8988T (cell line): Measurements from ENCODE around the gene ARIH1.

ENCODE experiments used
- DNase-seq: peaks from one replicate; pipeline ENCODE4 v3.0.0; 2011

Gene ARIH1

DNA sequence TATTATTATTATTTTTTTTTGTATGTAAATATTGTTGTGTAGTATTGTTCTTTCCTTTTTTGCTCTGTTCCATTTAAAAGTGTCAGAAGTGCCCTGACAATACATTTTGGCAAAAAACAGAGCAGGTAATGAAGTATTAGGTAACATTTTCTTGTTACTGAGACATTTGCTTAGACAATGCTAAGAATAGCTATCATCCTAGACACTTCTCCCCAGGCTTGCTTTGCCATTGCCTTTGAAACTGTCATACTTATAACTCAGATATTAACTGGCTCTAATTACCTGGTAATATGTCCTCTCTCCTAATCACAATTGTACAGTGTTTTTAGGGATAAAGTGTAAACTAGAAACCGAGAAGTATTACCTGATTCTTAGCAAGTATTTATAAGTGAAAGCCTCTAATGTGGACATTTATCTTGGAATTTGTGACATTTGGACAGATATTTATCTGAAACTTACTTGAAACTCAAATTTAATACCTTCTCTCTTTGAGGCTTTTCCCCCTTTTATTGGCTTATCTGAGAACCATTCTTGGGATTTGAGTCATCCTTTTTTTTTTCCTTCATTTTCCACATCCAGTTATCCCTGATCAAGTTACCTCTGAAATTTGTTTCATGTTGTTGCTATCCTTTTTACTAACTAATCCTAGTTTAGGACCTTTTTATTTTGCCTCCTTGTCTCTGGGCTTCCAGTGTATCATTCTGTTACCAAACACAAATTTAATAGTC is 13.1 kb downstream of the ARIH1 start:
- no peak for DNase-seq

DNA sequence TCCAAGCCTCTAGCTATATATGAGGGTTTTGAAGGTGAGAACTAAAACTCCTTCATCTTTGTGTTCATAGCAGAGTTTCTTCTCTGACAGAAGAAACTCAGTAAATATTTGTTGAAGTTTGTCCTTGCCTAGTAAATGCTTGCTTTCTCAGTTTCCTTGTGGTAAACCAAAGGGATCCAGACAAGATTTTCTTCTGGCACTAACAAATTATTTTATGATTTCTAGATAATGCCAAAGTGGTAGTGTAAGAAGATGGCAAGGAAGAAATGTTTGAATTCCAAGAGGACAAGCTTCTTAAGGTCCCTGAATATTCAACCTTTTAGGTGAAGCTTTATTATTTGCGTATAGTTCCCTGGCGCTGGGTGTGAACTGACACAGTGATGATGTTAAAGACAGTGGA is 14.4 kb downstream of the ARIH1 start:
- DNase-seq = no peak

DNA sequence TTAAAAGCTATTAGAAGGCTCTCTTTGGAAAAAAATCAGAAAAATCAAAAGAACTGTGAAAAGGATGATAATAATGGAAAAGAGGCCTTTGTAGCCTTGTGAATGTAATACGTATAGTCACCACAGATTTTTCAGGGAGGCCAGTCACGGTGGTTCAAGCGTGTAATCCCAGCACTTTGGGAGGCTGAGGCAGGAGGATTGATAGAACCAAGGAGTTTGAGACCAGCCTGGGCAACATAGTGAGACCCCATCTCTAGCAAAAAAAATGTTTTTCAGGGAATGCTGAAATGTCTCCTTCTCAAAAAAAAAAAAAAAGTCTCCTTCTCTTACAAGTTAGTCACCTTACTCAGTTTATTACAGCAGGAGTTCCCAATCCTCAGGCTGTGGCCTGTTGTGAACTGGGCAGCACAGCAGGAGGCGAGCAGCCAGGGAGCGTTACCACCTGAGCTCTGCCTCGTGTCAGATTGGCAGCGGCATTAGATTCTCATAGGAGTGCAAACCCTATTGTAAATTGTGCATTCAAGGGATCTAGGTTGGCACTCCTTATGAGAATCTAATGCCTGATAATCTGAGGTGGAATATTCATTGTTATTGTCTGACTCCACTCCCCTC is 15.9 kb downstream of the ARIH1 start:
- no peak for DNase-seq

DNA sequence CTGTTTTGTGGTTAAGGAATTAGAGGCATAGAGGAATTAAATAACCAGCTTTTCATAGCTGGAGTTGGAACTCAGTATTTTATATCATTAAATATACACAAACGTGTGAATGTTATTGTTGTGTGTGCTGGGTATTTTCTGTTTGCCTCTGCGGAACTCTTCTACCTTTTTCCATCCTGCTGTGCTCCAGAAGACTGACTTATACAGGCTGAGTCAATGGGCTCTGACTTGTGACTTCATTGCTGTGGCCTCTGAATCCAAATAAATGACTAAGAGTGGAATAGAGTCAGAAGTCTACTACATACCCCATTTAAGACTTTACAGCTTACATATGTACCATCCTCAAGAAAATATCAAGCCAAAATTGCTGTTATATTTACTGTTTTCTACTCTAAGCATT is 17.6 kb downstream of the ARIH1 start:
- no peak for DNase-seq

DNA sequence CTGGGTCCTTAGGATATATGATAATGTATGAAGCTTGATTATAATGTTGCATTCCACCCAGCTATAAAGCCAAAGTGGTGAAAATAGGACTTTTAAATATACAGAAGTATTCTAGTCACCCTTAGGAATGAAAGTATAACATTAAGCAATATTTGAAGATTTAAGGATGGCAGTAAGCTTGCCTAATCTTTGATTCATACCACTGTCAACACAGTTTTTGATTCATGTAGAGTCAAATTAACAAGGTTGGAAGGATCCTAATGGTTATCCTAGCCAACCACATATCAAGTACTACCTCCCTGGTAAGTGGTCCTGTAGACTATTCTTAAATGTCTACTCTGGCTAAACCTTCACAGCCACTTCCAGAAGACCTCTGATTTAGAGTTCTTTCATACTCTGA is 18.6 kb downstream of the ARIH1 start:
- DNase-seq = no peak

DNA sequence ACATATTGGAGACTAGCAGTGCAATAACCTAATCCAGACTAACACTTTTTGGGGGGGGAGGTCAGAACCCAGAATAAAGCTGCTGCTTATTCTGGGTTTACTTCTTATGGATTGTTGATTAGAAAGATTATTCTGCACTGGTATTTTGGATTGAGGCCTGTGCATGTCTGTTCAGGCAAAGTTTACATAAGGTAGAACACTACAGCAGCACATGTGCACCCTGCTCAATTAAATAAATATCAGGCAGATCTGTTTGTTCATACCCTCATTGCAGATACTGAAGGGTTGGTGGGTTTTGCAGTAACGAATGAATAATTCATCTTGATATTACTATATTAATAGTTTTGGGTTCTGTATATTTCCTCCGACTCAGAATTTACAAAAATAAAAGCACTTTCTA is 19.1 kb downstream of the ARIH1 start:
- DNase-seq = no peak

DNA sequence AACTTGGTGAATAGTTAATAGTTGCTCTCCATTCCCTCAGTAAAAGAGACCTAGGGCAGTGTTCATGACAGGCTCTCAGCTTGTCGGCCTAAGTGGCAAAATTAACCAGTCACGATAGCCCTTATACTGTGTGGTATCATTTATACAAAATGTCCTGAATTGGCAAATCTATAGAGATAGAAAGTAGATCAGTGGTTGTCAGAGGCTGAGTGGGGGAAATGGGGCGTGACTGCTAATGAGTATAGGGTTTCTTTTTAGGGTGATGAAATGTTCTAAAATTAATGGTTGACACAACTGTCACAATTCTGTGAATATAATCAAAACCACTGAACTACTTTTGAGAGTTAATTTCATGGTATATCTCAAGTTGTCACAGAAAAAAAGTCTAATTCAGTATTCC is 20.9 kb downstream of the ARIH1 start:
- no peak for DNase-seq

DNA sequence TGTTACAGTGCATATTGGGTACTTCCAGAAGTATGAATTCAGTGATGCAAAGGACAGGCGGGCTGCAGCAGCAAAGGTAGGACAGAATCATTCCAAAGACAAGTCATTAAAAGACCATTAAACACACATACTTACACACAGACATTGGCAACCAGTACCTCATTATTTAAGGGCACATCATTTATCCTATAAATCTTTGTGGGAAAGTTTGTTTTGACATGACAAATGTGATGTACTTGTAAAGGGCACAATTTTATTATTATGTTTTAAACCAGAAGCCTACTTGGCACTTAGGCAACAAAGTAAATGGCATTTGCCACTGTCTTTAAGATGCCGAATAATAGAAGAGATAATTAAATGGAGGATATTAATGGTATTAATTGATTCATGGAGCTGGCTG is 22.7 kb downstream of the ARIH1 start:
- no peak for DNase-seq

DNA sequence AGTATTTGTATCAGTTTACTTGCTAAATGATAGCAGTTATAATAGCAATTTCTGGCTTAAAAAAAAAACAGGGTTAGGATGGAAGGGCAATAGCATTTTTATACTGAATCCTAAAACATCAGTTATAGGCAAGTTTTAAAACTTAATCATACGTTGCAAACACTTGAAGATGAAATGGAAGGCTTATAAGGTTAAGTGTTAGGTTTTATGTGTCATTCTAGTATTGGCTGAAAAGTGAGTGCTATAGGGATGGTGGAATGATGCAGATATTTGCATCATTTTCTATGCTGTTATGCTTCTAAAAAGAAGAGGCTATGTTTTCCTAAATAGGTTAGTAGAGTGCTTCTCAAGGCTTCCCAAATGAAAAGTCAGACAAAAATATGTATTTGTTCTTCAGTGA is 23.3 kb downstream of the ARIH1 start:
- DNase-seq = no peak

DNA sequence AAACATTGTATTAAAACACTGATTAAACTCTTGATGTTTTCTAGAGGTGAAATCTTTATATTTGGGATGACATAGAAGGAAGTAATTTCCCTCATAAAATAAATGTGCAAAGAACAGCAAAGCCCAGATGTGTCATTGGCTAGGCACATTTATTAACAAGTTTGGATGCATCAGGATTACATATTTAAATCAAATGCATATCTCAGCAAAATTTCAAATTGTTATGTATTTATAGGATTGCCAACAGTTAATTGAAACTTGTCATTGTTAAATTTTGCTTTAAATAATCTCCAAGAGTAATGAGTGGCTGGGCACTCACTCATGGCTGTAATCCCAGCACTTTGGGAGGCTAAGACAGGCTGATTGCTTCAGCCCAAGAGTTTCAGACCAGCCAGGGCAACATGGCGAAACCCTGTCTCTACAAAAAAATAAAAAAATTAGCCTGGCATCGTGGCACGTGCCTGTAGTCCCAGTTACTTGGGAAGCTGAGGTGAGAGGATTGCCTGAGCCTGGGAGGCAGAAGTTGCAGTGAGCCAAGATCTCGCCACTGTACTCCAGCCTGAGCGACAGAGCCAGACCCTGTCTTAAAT is 28.2 kb downstream of the ARIH1 start:
- DNase-seq = no peak

DNA sequence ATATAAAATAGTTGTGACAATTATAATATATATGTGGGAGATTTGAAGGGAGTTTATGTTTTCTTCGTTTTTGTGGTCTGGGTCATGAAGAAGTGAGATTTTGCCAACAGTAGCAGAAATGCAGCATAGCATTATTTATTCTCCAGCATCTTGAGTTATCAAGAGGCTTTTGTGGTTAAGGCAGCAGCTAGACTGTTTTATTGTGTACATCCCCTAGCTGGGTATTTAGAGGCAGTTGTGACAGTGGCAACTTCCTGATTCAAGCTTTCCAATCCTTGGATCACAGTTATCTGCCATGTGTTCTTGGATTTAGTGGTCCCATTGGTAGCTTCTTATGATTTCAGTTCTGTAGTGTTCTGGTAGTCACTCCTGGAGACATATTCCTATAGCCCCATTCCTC is 29.0 kb downstream of the ARIH1 start:
- DNase-seq = no peak

DNA sequence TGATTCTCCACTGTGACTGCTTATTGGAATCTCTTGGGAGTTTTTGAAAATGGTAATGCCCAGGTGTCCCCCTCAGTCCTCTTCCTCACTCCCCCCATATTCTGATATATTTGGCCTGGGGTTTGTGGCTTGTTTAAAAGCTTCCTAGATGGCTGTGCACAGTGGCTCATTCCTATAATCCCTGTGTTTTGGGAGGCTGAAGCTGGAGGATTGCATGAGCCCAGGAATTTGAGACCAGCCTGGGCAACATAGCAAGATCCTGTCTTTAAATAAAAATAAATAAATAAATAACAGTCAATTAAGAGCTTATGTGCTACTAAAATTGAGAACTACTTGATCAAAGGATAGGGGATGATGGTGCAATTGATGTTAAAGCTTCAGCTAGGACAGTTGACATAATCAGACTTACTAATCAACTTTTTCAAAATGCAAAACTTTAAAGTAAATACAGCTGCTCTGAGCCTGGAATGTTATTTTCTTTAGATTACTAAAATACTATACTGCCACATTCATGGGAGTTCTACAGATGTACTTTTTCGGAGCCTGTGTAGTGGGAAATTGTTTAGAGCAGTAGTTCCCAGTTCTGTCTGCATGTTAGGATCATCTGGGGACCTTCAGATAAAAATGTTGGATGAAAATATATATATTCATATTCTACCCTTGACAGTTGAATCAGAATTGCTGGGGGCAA is 33.4 kb downstream of the ARIH1 start:
- DNase-seq = no peak

DNA sequence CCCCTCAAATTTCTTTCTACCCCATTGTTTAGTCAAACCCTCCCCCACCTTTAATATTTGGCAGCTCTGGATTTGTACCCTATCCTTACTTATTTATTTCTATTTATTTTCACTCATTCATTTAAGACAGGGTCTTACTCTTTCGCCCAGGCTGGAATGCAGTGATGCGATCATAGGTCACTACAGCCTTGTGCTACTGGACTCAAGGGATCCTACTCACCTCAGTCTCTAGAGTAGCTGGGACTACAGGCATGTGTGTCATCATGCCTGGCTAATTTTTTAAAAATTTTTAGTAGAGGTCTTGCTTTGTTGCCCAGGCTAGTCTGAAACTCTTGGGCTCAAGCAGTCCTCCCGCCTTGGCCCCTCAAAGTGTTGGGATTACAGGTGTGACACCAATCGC is 35.4 kb downstream of the ARIH1 start:
- DNase-seq = no peak

DNA sequence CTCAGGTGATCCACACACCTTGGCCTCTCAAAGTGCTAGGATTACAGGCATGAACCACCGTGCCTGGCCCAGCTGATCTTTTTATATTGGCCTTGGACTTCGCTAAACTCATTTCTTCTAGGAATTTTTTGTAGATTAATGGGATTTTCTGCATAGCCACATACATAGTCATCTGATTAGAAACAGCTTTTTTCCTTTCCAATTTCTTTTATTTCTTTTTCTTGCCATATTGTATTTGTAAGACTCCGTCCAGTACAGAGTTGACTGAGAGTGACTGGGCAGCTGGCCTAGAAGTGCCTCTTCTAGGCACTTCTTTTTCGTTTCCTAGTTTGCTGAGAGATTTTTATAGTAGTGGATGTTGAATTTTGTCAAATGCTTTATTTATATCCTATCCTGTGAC is 37.4 kb downstream of the ARIH1 start:
- DNase-seq = no peak

DNA sequence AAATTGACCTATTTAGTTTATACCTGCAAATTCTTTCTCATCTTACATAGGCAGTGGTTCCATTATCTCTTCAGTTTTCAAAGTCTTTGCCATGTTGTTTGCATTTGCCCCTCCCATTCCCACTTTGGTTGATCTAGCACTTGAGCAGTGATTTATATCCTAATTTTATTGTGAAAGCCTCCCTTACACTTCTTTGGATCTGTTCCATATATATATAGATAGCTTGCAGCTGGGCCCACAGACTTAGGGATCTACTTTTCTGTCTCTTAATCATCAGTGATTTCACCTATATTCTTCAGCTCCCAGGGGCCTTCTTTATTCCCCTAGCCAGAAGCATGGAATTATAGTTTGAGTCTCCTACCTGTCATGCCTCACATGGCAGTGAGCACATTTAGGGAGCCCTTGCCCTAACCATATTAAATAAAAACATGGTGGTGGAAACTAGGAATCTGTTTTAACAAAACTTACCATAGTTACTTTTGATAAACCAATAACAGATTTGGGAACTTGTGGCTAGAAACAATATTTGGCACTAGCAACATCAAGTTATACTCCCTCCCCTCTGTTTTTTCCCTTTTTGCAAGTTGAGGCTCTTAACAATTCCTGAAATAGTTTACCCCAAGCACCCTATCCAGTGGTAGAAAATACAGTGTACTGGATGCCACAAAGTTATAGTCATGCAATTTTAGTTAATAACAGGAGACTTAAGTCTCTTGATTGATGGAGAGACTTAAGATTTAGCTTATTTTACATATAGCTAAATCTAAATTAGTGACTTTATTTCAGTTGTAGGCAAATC is 41.7 kb downstream of the ARIH1 start:
- DNase-seq = no peak

DNA sequence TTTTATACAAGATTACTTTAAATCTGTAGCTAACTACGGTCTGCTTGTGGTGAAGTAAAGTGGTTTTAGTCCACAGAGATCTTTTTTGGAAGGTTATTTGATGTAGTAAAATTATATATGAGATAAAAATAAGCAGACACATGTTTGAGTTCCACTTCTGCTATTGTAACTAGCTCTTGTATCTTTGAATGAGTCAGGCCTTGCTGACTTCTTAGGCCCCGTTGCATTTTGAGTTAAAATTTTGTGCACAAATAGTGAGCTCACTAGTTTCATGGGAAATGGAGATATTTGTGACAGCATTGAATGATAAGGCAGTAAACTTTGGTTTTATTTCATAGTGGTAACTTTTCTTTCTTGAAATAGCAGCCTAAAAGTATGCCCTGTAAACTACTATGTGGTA is 42.6 kb downstream of the ARIH1 start:
- DNase-seq = no peak

DNA sequence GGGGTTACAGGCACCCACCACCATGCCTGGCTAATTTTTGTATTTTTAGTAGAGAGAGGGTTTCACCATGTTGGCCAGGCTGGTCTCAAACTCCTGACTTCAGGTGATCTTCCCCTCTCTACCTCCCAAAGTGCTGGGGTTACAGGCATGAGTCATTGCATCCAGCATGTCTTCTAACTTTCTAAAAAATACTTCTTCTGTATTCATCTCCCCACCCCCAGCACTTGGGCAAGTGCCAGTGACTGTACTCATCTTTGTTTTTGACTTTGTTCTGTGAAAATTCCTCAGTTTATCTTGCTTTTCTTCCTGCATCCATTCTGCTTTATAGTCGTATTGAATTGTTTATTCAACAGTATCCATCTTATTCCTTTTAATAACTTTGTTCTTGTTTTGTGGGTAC is 47.6 kb downstream of the ARIH1 start:
- DNase-seq = no peak

DNA sequence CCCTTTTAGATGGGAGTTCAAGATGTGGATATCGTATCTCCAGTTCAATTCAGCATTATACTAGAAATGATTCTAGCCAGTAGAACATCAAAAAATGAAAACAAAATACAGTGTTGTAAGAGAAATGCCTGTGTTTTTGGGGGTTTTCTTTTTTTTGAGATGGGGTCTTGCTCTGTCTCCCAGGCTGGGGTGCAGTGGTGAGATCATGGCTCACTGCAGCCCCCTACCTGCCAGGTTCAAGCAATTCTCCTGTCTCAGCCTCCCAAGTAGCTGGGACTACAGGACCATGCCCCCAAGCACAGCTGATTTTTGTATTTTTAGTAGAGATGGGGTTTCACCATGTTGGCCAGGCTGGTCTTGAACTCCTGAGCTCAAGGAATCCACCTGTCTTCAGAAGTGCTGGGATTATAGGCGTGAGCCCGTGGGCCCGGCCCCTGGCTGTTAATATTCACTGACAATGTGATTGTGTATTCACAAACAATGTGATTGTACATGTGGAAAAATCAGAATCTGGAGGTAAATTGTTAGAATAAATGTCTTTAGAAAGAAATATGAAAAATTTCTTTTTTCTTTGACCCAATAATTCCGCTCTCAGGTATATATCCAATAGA is 59.0 kb downstream of the ARIH1 start:
- no peak for DNase-seq

DNA sequence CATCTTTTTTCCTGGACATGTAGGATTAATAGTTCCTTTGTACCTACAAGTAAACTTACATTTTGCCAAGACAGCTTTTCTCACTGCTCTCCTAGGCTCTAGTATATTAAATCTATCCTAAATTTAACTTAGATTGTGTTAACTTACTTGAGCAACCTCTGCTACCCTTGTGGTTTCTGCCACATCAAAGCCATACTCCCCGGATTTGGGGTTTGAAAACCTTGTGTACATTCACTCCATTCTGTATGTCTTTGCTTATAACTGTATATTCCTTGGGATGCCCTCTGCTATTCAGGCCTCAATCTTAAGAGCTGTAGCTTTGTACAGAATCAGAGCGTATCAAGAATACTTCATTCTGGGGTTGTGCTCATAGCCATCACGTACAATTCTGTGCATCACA is 60.4 kb downstream of the ARIH1 start:
- DNase-seq = no peak

DNA sequence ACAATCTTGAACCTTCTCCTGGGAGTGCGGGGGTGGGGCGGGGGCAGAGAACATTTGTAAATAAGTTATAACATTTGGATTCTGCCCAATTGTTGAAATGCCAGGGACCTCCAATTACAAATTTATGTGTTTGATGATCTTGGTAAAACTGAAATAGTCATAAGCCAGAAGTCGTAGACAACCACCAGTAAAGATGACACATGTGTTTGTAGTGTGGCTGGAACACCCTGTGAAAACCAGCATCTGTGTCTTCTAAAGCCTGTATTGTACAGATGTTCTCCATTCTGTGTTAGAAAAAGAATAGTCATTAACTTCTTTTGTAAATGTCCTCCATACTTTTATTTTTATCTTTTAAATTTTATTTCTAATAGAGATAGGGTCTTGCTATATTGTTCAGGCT is 61.8 kb downstream of the ARIH1 start:
- no peak for DNase-seq

DNA sequence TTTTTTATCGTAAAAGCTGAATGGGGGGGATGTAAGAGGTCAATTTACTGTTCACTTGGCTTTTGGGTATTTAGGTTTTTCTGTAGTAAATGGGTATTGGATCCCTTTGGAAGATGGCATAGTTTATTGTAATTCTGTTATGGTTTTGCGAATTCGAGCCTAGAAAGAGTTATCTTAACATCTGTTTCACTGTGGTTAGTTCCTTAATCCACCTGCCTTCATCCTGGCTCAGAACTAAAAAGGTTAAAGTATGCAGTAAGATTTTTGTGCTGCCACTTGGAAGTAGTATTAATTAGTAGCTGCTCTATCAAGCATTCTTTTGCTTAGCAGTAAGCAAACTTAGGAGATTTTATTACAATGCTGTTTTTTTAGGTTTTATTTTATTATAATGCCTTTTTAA is 62.4 kb downstream of the ARIH1 start:
- no peak for DNase-seq

DNA sequence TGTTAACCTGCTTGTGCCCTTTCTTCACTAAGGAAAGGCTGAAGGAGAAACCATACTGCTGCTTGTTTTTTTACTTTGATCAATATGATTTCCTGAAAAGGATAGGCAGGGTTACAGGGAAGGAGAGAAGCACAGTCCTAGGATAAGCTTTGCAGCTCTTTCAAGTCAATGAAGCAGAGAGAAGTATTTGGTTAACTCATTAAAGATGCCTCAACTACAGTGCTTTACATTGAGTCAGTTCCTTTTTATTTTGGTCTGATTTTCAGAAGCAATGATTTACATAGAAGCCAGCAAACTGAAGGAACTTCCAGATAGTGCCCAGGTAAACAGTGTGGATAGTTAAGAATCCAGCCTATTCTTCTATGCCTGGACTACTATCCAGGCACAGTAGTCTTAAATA is 64.8 kb downstream of the ARIH1 start:
- DNase-seq = no peak
